Activated naive CD8-positive, alpha-beta T cell treated with anti-CD3 and anti-CD28 coated beads, Interleukin-2, amount 50 U/mL, for 24 hours (primary cell): ENCODE results near the gene BDNF.
A peak's percentile ranks its signal among the peaks of the same experiment; 100 is the strongest.

Source experiments
- ATAC-seq: fragments of 150-1000 bp; cut with Tn5 transposase; one replicate; pipeline ENCODE4 v1.10.0; 2021
- DNase-seq: peaks from one replicate; pipeline ENCODE4 v3.0.0; 2021
- H3K27ac Mint-ChIP-seq: one replicate; pipeline ENCODE4 v1.8.0; 2021; ENCODE audit warnings: mild to moderate bottlenecking, mixed read lengths
- H3K27me3 Mint-ChIP-seq: one replicate; pipeline ENCODE4 v1.8.0; 2021; ENCODE audit warnings: mixed read lengths
- H3K36me3 Mint-ChIP-seq: one replicate; pipeline ENCODE4 v1.8.0; 2021; ENCODE audit warnings: low read depth, mixed read lengths
- H3K4me1 Mint-ChIP-seq: one replicate; pipeline ENCODE4 v1.8.0; 2021; ENCODE audit warnings: mixed read lengths
- H3K4me3 Mint-ChIP-seq: one replicate; pipeline ENCODE4 v1.8.0; 2021; ENCODE audit warnings: mild to moderate bottlenecking, moderate library complexity, mixed read lengths
- H3K9me3 Mint-ChIP-seq: one replicate; pipeline ENCODE4 v1.8.0; 2021; ENCODE audit warnings: mixed read lengths

The BDNF gene

DNA sequence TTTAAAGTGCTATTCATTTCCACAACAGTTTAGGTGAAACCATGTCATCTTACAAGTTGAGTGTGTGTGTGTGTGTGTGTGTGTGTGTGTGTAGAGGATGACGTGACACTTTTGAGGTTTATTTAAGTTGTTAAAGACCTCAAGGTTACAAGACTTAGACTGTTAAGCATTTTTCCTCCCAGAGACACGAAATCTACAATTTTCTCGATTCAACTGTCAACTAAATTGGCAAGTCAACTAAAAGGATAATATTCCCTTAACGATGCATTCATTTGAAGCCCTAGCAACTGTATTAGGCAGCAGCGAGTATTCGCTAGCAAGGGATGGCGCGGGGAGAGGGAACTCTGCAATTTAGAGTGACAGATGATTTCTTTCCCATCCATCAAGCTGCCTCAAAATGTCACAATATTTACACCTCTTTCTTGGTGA lies 17.6 kb upstream of the BDNF start:
- no peak for DNase-seq
- H3K9me3 Mint-ChIP-seq: peaks cover 15% of the 10 kb centered on the region
- no peak overlapping the region for H3K4me3 Mint-ChIP-seq
- H3K27ac Mint-ChIP-seq: no peak overlapping the region
- peaks cover 4% of the 10 kb centered on the region for H3K4me1 Mint-ChIP-seq
- no peak for ATAC-seq
- H3K27me3 Mint-ChIP-seq: peaks cover 49% of the 10 kb centered on the region
- peaks cover 10% of the 10 kb centered on the region for H3K36me3 Mint-ChIP-seq

DNA sequence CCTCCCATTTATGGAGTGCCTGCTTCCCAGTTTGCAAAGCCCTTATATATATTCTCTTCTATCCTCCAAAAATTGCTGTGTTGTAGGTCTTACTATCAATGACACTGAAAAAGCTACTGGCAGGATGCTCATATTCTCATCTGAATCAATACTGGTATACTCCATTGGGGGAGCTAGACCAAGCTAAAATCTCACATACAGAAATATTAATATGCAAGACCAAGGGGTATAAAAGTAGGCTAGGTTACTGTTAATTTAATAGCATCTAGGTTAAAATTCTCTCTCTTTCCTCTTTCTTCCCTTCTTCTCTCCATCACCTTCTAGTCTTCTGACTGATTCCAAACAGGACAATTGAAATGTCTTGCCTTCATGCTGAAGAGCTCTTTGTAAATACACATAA lies 17.1 kb upstream of the BDNF start:
- H3K27ac Mint-ChIP-seq: no peak overlapping the region
- no peak for ATAC-seq
- no peak overlapping the region for H3K4me3 Mint-ChIP-seq
- DNase-seq: no peak
- peaks cover 15% of the 10 kb centered on the region for H3K9me3 Mint-ChIP-seq
- peaks cover 10% of the 10 kb centered on the region for H3K36me3 Mint-ChIP-seq
- H3K27me3 Mint-ChIP-seq: peaks cover 48% of the 10 kb centered on the region
- peaks cover 4% of the 10 kb centered on the region for H3K4me1 Mint-ChIP-seq

- peaks cover 42% of the 10 kb centered on the region for H3K27me3 Mint-ChIP-seq
- peaks cover 15% of the 10 kb centered on the region for H3K9me3 Mint-ChIP-seq
Observed at GRCh38 chr11:27716835-27717234, 16.6 kb upstream of the BDNF start.

GRCh38 chr11:27716216-27716615 lies 16.0 kb upstream of the BDNF start:
- Mint-ChIP-seq H3K4me3 (no peak overlapping the region), H3K27ac (no peak overlapping the region), H3K9me3 (peaks cover 14% of the 10 kb centered on the region), H3K4me1 (peaks cover 1% of the 10 kb centered on the region), H3K36me3 (peaks cover 10% of the 10 kb centered on the region), H3K27me3 (peaks cover 36% of the 10 kb centered on the region)
- DNase-seq (no peak), ATAC-seq (no peak)

More at GRCh38 chr11:27716835-27717234, 16.6 kb upstream of the BDNF start:
- no peak for ATAC-seq
- DNase-seq: no peak
- H3K4me3 Mint-ChIP-seq: no peak overlapping the region
- no peak overlapping the region for H3K27ac Mint-ChIP-seq
- peaks cover 10% of the 10 kb centered on the region for H3K36me3 Mint-ChIP-seq
- H3K4me1 Mint-ChIP-seq: peaks cover 4% of the 10 kb centered on the region

DNA sequence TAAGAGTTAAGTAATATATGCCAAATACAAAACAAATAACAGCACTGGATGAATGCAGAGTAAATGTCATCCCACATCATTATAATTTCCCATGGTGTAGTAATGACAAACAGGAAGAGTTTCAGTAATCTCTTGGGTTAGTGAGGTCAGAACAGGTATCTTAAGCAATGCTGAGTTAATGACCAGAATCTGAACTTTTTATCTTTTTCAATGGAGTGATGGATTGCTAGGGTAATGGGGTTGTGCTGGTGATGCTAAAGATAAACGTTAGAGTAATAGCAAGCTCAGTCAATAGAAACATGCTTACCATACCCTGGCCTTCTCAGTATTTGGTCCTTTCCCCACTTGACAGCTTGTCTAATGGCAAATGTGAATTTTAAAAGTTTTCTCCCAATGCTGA lies 11.5 kb upstream of the BDNF start:
- no peak overlapping the region for H3K27ac Mint-ChIP-seq
- ATAC-seq (no peak), DNase-seq (no peak)
- no peaks in the 10 kb centered on the region for H3K9me3 Mint-ChIP-seq
- H3K27me3 Mint-ChIP-seq: peaks cover 15% of the 10 kb centered on the region
- no peak overlapping the region for H3K4me3 Mint-ChIP-seq
- no peaks in the 10 kb centered on the region for H3K36me3 Mint-ChIP-seq
- H3K4me1 Mint-ChIP-seq: no peaks in the 10 kb centered on the region

DNA sequence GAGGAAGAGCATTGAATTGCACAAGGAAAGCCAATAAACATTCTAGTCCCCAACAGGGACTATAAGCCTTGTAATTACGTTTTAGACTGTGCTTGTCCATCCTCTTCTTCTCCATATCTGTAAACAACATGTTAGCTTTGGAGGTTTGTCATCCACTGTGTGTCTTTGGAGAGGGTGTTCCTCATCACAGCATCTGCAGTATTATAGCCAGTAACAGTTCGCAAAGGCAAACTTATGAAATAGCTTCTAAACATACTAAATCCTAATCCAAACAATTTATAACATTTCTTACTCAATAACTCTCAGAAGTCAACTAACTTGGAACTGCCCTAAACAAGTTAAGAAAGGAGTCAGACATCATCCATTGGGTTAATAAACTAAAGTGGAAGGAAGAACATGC lies 10.3 kb upstream of the BDNF start:
- Mint-ChIP-seq H3K4me1 (no peaks in the 10 kb centered on the region), H3K36me3 (no peaks in the 10 kb centered on the region), H3K27ac (no peak overlapping the region), H3K9me3 (no peaks in the 10 kb centered on the region), H3K4me3 (no peak overlapping the region), H3K27me3 (peaks cover 22% of the 10 kb centered on the region)
- DNase-seq (no peak), ATAC-seq (no peak)

- Mint-ChIP-seq H3K4me3 (no peak overlapping the region), H3K36me3 (no peaks in the 10 kb centered on the region), H3K27me3 (peaks cover 35% of the 10 kb centered on the region), H3K9me3 (no peaks in the 10 kb centered on the region), H3K4me1 (no peaks in the 10 kb centered on the region), H3K27ac (no peak overlapping the region)
- ATAC-seq (no peak), DNase-seq (no peak)
Observed at GRCh38 chr11:27707676-27708075, 7.4 kb upstream of the BDNF start.

- peaks cover 48% of the 10 kb centered on the region for H3K27me3 Mint-ChIP-seq
- H3K9me3 Mint-ChIP-seq: no peaks in the 10 kb centered on the region
- no peaks in the 10 kb centered on the region for H3K36me3 Mint-ChIP-seq
- ATAC-seq (no peak), DNase-seq (no peak)
- H3K4me1 Mint-ChIP-seq: peaks cover 6% of the 10 kb centered on the region
- no peak overlapping the region for H3K27ac Mint-ChIP-seq
- no peak overlapping the region for H3K4me3 Mint-ChIP-seq
Observed at GRCh38 chr11:27705873-27706820, 5.9 kb upstream of the BDNF start.

GRCh38 chr11:27703481-27703880 lies 3.2 kb upstream of the BDNF start:
- no peaks in the 10 kb centered on the region for H3K36me3 Mint-ChIP-seq
- H3K27me3 Mint-ChIP-seq: peaks cover 65% of the 10 kb centered on the region
- peaks cover 22% of the 10 kb centered on the region for H3K4me1 Mint-ChIP-seq
- H3K27ac Mint-ChIP-seq: no peak overlapping the region
- DNase-seq: no peak
- H3K4me3 Mint-ChIP-seq: no peak overlapping the region
- ATAC-seq: no peak
- H3K9me3 Mint-ChIP-seq: no peaks in the 10 kb centered on the region

GRCh38 chr11:27702811-27703210 lies 2.6 kb upstream of the BDNF start:
- DNase-seq (no peak), ATAC-seq (no peak)
- no peak overlapping the region for H3K27ac Mint-ChIP-seq
- no peaks in the 10 kb centered on the region for H3K36me3 Mint-ChIP-seq
- no peaks in the 10 kb centered on the region for H3K9me3 Mint-ChIP-seq
- no peak overlapping the region for H3K4me3 Mint-ChIP-seq
- peaks cover 65% of the 10 kb centered on the region for H3K27me3 Mint-ChIP-seq
- peaks cover 22% of the 10 kb centered on the region for H3K4me1 Mint-ChIP-seq

DNA sequence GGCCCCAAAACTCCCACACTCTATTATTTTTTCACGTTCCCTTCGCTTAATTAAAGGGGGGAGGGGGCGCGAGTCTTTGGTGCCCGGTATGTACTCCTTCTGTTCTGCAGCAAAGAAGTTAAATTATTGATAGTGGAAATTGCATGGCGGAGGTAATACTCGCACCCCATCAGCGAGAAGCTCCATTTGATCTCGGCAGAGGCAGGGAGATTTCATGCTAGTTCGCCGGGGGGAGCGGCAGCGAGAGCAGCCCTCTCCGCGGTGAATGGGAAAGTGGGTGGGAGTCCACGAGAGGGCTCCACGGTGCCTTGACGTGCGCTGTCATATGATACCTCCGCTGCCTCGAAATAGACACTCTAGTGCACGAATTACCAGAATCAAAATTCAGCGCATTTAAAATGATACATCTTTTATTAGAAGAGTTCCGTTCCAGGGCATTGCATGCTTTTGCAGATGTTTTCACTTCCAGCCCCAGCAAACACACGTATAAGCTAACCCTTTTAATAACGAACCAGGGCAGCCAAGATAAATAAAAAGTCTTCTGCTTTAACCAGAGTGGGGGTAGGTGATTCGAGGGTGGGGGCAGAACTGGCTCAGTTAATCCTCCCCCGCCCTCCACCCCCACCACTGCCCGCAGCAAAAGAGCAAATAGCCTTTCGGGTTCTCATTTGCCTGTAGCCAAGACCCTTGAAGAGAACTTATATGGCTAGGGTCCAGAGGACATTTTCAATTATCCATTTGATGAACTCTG lies 1.3 kb upstream of the BDNF start:
- peak; percentile 11 for DNase-seq

GRCh38 chr11:27699926-27700350 lies 317 bp downstream of the BDNF start:
- Mint-ChIP-seq H3K36me3 (no peaks in the 10 kb centered on the region), H3K27ac (no peak overlapping the region), H3K4me3 (peak overlapping the region; percentile 45), H3K9me3 (no peaks in the 10 kb centered on the region), H3K4me1 (peaks cover 22% of the 10 kb centered on the region), H3K27me3 (peaks cover 68% of the 10 kb centered on the region)
- DNase-seq (no peak), ATAC-seq (no peak)

More for the DNA sequence above, 1.3 kb upstream of the BDNF start:
- H3K9me3 Mint-ChIP-seq: no peaks in the 10 kb centered on the region
- H3K36me3 Mint-ChIP-seq: no peaks in the 10 kb centered on the region
- peak overlapping the region; percentile 56 for H3K4me3 Mint-ChIP-seq
- ATAC-seq: peak; percentile 45
- peaks cover 69% of the 10 kb centered on the region for H3K27me3 Mint-ChIP-seq
- no peak overlapping the region for H3K27ac Mint-ChIP-seq
- peaks cover 22% of the 10 kb centered on the region for H3K4me1 Mint-ChIP-seq

DNA sequence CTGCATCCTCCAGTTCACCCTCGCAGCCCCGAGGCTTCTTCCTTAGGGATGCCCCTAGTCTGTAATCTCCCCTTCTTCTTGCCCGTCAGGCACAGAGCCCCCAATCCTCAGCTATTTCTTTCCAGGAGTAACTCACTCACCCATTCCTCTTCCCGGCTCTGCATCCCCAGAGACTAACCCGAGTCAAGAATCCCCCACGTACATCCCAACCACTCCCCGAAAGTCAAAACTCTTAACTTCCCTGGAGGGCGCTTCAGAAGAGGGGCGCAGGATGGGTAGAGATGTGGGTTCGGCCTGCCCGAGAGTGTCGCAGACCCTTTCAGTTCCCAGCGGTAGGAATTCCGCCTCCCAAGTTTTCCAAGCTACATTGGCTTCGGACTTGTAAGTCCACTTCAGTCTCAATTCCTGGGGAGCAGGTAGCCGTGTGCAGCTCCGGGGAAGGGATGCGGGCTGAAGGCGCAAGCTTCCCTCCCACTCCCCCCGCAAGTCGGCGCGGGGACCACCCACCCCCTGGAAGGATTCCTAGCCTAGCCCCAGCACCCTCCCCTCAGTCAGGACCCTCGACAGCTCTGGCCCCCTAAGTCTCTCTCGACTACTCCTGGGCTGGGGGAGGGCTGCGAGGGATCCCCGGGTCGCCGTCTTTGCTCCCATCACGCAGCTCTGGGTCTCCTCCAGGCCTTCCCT lies 871 bp downstream of the BDNF start:
- H3K4me1 Mint-ChIP-seq: peaks cover 22% of the 10 kb centered on the region
- no peaks in the 10 kb centered on the region for H3K9me3 Mint-ChIP-seq
- H3K36me3 Mint-ChIP-seq: no peaks in the 10 kb centered on the region
- DNase-seq: no peak
- no peak overlapping the region for H3K27ac Mint-ChIP-seq
- H3K27me3 Mint-ChIP-seq: peaks cover 65% of the 10 kb centered on the region
- ATAC-seq: no peak
- H3K4me3 Mint-ChIP-seq: no peak overlapping the region

GRCh38 chr11:27698872-27699241 lies 1.4 kb downstream of the BDNF start:
- H3K27ac Mint-ChIP-seq: no peak overlapping the region
- no peaks in the 10 kb centered on the region for H3K9me3 Mint-ChIP-seq
- peaks cover 22% of the 10 kb centered on the region for H3K4me1 Mint-ChIP-seq
- peak; percentile 80 for ATAC-seq
- no peak overlapping the region for H3K4me3 Mint-ChIP-seq
- H3K27me3 Mint-ChIP-seq: peaks cover 65% of the 10 kb centered on the region
- no peaks in the 10 kb centered on the region for H3K36me3 Mint-ChIP-seq
- DNase-seq: peak; percentile 78
